OCI-LY7 (cell line): ENCODE data around the gene MACROD2.

Experiments used
- CTCF ChIP-seq: fragments of 200-600 bp; sonication (generic); conservative IDR thresholded peaks from 2 replicates; pipeline ENCODE4 v1.5.1; 2014; ENCODE audit warnings: mild to moderate bottlenecking, antibody characterized with exemption, low read length, moderate library complexity, mixed read lengths
- EZH2phosphoT487 ChIP-seq: fragments of 200-600 bp; sonication (generic); IDR thresholded peaks from 2 replicates; pipeline ENCODE4 v1.6.1; 2018; ENCODE audit warnings: low read depth, borderline replicate concordance, mild to moderate bottlenecking, mixed run types, antibody characterized with exemption, low read length, moderate library complexity, mixed read lengths

GRCh38 chr20:14817101-14817500 is 821.8 kb downstream of the MACROD2 start:
- TF ChIP-seq CTCF: no peak
- TF ChIP-seq EZH2phosphoT487: no peak
